ENCODE results near the gene MAGI3. TPM values are rescaled to one million over a fixed set of nuclear protein-coding genes. Genes with fewer than 3 reads are reported as not detected.
A peak's percentile ranks its signal among the peaks of the same experiment; 100 is the strongest.
"Not testable (repeated sequence)": the region's sequence is repeated elsewhere in the genome, so short reads cannot be mapped to it uniquely, and the experiment has no call there.

MAGI3 gene
- total RNA-seq, 2 experiments from 2014 or later: 4.7 to 7.8 TPM

DNA sequence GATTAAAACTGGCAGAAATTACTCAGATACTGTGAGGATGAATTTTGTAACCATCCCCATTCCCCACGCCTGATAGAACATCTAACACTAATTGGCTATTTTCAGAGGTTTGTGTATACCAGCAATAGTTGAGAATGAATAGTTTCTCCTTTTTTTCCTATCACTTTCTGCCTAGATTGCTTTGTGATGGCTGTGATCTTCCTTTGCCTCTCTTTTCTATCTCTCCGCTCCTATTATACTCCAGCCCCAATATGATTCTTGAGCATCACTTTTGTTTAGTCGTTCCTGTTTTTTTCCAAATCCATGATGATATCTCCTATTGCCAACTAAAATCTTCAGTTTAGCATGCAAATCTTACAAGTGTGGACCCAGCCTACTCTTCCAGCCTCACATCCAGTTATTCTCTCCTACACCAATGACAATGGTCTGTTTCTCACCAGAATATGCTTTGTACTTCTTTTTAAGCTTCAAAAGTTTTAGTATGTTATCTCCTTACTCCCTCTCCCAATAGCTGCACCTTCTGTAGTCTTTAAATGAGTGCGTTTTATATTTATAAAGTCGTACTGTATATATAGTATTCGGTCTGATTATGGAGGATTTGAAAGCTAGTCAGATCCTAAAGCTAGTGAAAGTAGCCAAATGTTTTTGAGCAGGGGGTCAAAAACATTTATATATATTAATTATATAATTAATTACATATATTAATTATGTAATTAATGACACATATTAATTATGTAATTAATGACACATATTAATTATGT is 25.2 kb downstream of the MAGI3 start:
- no peak for TF ChIP-seq CTCF (conservative IDR thresholded peaks at IDR 0.05; ENCODE audit: low read length)
- TF ChIP-seq EZH2phosphoT487 (IDR thresholded peaks at IDR 0.05; ENCODE audit: borderline replicate concordance, low read depth, low read length): no peak
- no peaks in the 10 kb centered on the region for H4K20me1 ChIP-seq (ENCODE audit: insufficient read depth, low read length)
- no peak for DNase-seq (ENCODE audit: low spot score)
- no peaks in the 10 kb centered on the region for H3K4me1 ChIP-seq (ENCODE audit: insufficient read depth, low read length, poor library complexity, severe bottlenecking)
- no peak overlapping the region for H2AFZ ChIP-seq (ENCODE audit: low read length)
- no peaks in the 10 kb centered on the region for H3K9me2 ChIP-seq (ENCODE audit: insufficient read depth, low read length)
- H3K27ac ChIP-seq (ENCODE audit: low read depth, low read length, poor library complexity, severe bottlenecking): no peak overlapping the region
- BruUV-seq (replicated peaks): no TSS peak
- intact Hi-C loops (cut with micrococcal nuclease; ENCODE audit: unreplicated experiment): no loop called here
- H3K36me3 ChIP-seq (ENCODE audit: insufficient read depth, low read length): no peaks in the 10 kb centered on the region
- H3K9me3 ChIP-seq (ENCODE audit: low read length): no peaks in the 10 kb centered on the region
- no peaks in the 10 kb centered on the region for H3K79me2 ChIP-seq (ENCODE audit: insufficient read depth, low read depth, low read length)
- H3K4me2 ChIP-seq (ENCODE audit: low read length): no peak overlapping the region
- no peak overlapping the region for H3K4me3 ChIP-seq (ENCODE audit: low read depth, low read length, poor library complexity, severe bottlenecking)
- POLR2A ChIA-PET: interaction anchor here (0.7 kb wide), 1 partner anchor 117 kb away, joined by 3 read pairs; no protein-coding TSS in a partner anchor
- CTCF ChIA-PET (ENCODE audit: unreplicated experiment): no interaction called here

GRCh38 chr1:113416071-113416470 is 25.8 kb downstream of the MAGI3 start:
- CTCF ChIA-PET (ENCODE audit: unreplicated experiment); H3K4me3 ChIP-seq (ENCODE audit: low read depth, low read length, poor library complexity, severe bottlenecking); H3K36me3 ChIP-seq (ENCODE audit: insufficient read depth, low read length); H3K9me3 ChIP-seq (ENCODE audit: low read length); BruUV-seq (replicated peaks); H3K4me1 ChIP-seq (ENCODE audit: insufficient read depth, low read length, poor library complexity, severe bottlenecking); intact Hi-C loops (cut with micrococcal nuclease; ENCODE audit: unreplicated experiment); DNase-seq (ENCODE audit: low spot score); H3K27ac ChIP-seq (ENCODE audit: low read depth, low read length, poor library complexity, severe bottlenecking); H2AFZ ChIP-seq (ENCODE audit: low read length); H4K20me1 ChIP-seq (ENCODE audit: insufficient read depth, low read length); H3K4me2 ChIP-seq (ENCODE audit: low read length); POLR2A ChIA-PET; H3K79me2 ChIP-seq (ENCODE audit: insufficient read depth, low read depth, low read length); H3K9me2 ChIP-seq (ENCODE audit: insufficient read depth, low read length): not testable (repeated sequence)

GRCh38 chr1:113416496-113416895 is 26.2 kb downstream of the MAGI3 start:
- H3K27ac ChIP-seq (ENCODE audit: low read depth, low read length, poor library complexity, severe bottlenecking): no peak overlapping the region
- H3K9me3 ChIP-seq (ENCODE audit: low read length): no peaks in the 10 kb centered on the region
- intact Hi-C loops (cut with micrococcal nuclease; ENCODE audit: unreplicated experiment): no loop called here
- no peaks in the 10 kb centered on the region for H3K9me2 ChIP-seq (ENCODE audit: insufficient read depth, low read length)
- no TSS peak for BruUV-seq (replicated peaks)
- H3K4me3 ChIP-seq (ENCODE audit: low read depth, low read length, poor library complexity, severe bottlenecking): no peak overlapping the region
- H4K20me1 ChIP-seq (ENCODE audit: insufficient read depth, low read length): no peaks in the 10 kb centered on the region
- DNase-seq (ENCODE audit: low spot score): peak; percentile 8
- H3K4me1 ChIP-seq (ENCODE audit: insufficient read depth, low read length, poor library complexity, severe bottlenecking): no peaks in the 10 kb centered on the region
- ChIA-PET CTCF (ENCODE audit: unreplicated experiment) (no interaction called here), POLR2A (no interaction called here)
- H3K4me2 ChIP-seq (ENCODE audit: low read length): no peak overlapping the region
- no peak overlapping the region for H2AFZ ChIP-seq (ENCODE audit: low read length)
- no peaks in the 10 kb centered on the region for H3K79me2 ChIP-seq (ENCODE audit: insufficient read depth, low read depth, low read length)
- H3K36me3 ChIP-seq (ENCODE audit: insufficient read depth, low read length): no peaks in the 10 kb centered on the region
- TF ChIP-seq CTCF (conservative IDR thresholded peaks at IDR 0.05; ENCODE audit: low read length): no peak
- no peak for TF ChIP-seq EZH2phosphoT487 (IDR thresholded peaks at IDR 0.05; ENCODE audit: borderline replicate concordance, low read depth, low read length)

All from OCI-LY7 (cell line).